Measurements from ENCODE around the gene FOXK2. TPM values are rescaled to one million over a fixed set of nuclear protein-coding genes. Genes with fewer than 3 reads are reported as not detected.

FOXK2 gene
- 19.5 and 19.7 TPM in 2 replicates for total RNA-seq

DNA sequence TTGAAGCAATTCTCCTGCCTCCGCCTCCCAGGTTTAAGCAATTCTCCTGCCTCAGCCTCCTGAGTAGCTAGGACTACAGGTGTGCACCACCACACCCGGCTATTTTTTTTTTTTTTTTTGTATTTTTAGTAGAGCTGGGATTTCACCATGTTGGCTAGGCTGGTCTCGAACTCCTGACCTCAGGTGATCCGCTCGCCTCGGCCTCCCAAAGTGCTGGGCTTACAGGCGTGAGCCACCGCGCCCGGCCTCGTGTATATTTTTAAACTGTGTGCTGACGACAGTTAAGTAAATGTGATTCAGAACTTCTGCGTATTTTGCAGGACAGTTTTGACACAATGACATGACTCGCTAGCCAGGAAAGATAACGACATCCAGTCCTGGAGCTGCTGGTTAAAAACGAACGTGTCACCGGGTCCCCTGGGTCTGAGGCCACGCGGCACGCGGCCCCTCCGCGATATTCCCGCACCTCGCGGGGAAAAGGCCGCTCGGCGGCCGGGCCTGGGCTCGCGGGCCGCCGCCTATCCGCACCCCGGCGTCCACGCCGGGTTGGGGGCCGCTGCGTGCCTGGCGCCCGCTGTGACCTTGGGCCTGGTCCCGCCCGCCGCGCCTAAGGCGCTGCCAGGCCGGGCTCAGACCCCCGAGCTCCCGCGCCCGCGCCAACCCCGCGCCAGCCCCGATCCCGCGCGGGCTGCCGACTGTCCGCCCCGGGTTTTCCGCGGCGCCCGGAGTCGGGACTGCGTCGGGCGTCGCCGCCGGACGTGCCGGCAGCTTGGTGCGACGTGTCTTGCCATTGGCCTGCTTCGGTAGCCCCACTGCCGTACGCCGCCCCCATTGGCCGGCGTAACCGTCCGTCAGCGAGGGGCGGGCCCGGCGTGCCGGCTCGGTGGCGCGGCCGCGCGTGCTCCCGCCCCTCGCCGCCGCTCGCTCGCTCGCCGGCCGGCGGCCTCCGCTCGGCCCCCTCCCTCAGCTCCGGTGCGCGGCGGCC, at the start of gene FOXK2:
FOXK2 (plus strand) TSS at position 907 of the 985 bp plus-strand sequence. CDS start 157 bp downstream, outside the sequence.

DNA sequence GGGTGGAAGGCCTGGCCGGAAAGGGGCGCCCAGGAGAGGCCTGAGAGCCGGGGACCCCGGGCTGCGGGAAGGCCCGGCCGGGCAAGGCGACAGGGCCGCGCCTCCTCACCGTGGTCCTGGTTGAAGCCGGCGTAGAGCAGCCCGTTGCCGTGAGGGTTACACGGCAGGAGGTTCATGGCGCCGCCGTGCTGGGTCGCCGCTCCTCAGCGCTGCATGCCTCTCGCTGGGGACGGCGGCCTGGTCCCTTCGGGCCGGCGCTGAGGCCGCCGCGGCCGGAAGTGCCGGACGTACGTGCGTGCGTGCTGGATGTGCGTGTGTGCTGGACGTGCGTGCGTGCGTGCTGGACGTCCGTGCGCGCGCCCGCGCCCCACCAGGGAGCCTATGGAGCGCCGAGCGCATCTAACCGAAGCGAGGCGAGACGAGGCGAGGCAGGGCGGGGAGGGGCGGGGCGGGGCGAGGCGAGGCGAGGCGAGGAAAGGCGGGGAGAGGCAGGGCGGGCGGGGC, 128.7 kb downstream of the FOXK2 start, which contains the start of gene WDR45B:
WDR45B (minus strand) TSS at position 280 of the 504 bp plus-strand sequence; CDS start at position 176, 104 bp downstream.

Other genes with a start within 250 kb of the FOXK2 start
- 46.2 and 64.2 TPM in 2 replicates for gene CSNK1D, start 246.0 kb upstream of the FOXK2 start, total RNA-seq
- 0.43 TPM in 1 of 2 replicates, not detected in the other for gene CD7, start 202.1 kb upstream of the FOXK2 start, total RNA-seq
- gene SECTM1, start 186.0 kb upstream of the FOXK2 start, total RNA-seq = 20.2 and 38.8 TPM in 2 replicates
- under 0.01 TPM in 1 of 2 replicates, not detected in the other for gene TEX19, start 160.5 kb upstream of the FOXK2 start, total RNA-seq
- gene UTS2R, start 148.0 kb upstream of the FOXK2 start, total RNA-seq = not detected in 2 replicates
- 12.8 and 14.0 TPM in 2 replicates for gene HEXD, start 101.4 kb upstream of the FOXK2 start, total RNA-seq
- 22.5 and 48.0 TPM in 2 replicates for gene OGFOD3, start 101.1 kb upstream of the FOXK2 start, total RNA-seq
- gene CYBC1, start 69.0 kb upstream of the FOXK2 start, total RNA-seq = 49.2 and 65.9 TPM in 2 replicates
- 17.7 and 38.7 TPM in 2 replicates for gene NARF, start 61.0 kb upstream of the FOXK2 start, total RNA-seq
- gene WDR45B, start 128.7 kb downstream of the FOXK2 start, total RNA-seq = 40.9 and 44.3 TPM in 2 replicates
- 6.8 and 18.9 TPM in 2 replicates for gene RAB40B, start 179.0 kb downstream of the FOXK2 start, total RNA-seq
- 15.0 and 22.2 TPM in 2 replicates for gene FN3KRP, start 197.0 kb downstream of the FOXK2 start, total RNA-seq
- 6.6 and 8.2 TPM in 2 replicates for gene FN3K, start 215.9 kb downstream of the FOXK2 start, total RNA-seq
- gene TBCD, start 232.3 kb downstream of the FOXK2 start, total RNA-seq = 53.3 and 65.3 TPM in 2 replicates